Heart left ventricle (tissue), 16 donors: ENCODE data around the gene CACNA1S. TPM values are rescaled to one million over a fixed set of nuclear protein-coding genes. Genes with fewer than 3 reads are reported as not detected.
A peak's percentile ranks its signal among the peaks of the same experiment; 100 is the strongest.

Experiments used
- ATAC-seq, 4 donors: fragments of 200-7000 bp; cut with Tn5 transposase; one replicate each; pipeline ENCODE4 v1.9.1; 2020 to 2022; ENCODE audit warnings: moderate library complexity in 4 of 4, mild to moderate bottlenecking in 3 of 4, moderate number of reproducible peaks in 1 of 4
- DNase-seq, 5 donors: peaks; one replicate each; pipeline ENCODE4 v3.0.0-alpha.2; 2020
- H3K27ac ChIP-seq, 12 donors: fragments of 200-600 bp; sonication (generic) in 4 of 12; one replicate each; pipeline versions ENCODE4 v1.5.0 to v1.8.0; 2016 to 2022; ENCODE audit warnings: mild to moderate bottlenecking in 2 of 12
- H3K27me3 ChIP-seq, 9 donors: fragments of 200-600 bp; sonication (generic) in 2 of 9; one replicate each; pipeline versions ENCODE4 v1.5.1 to v1.8.0; 2016 to 2022; ENCODE audit warnings: mild to moderate bottlenecking in 3 of 9
- H3K36me3 ChIP-seq, 9 donors: fragments of 200-600 bp; sonication (generic) in 2 of 9; one replicate each; pipeline versions ENCODE4 v1.5.0 to v1.8.0; 2018 to 2022; ENCODE audit warnings: mild to moderate bottlenecking in 2 of 9
- H3K4me1 ChIP-seq, 12 donors: fragments of 200-600 bp; sonication (generic) in 4 of 12; one replicate each; pipeline versions ENCODE4 v1.5.0 to v1.8.0; 2016 to 2022; ENCODE audit warnings: mild to moderate bottlenecking in 3 of 12
- H3K4me3 ChIP-seq, 12 donors: fragments of 200-600 bp; sonication (generic) in 4 of 12; one replicate each; pipeline versions ENCODE4 v1.5.0 to v1.8.0; 2017 to 2022; ENCODE audit warnings: mild to moderate bottlenecking in 9 of 12, moderate library complexity in 4 of 12
- H3K9me3 ChIP-seq, 12 donors: fragments of 200-600 bp; sonication (generic) in 4 of 12; one replicate each; pipeline versions ENCODE4 v1.5.0 to v1.8.0; 2016 to 2022; ENCODE audit warnings: mild to moderate bottlenecking in 1 of 12
- CTCF ChIP-seq, 12 donors: fragments of 200-600 bp; sonication (generic) in 4 of 12; IDR thresholded peaks; one replicate each; pipeline versions ENCODE4 v1.5.0 to v1.8.0; 2018 to 2022; ENCODE audit warnings: antibody characterized with exemption in 12 of 12, mild to moderate bottlenecking in 5 of 12
- POLR2A ChIP-seq, 2 donors: fragments of 450-650 bp; IDR thresholded peaks; one replicate each; pipeline ENCODE4 v1.6.1; 2017; ENCODE audit warnings: antibody characterized with exemption in 2 of 2, mild to moderate bottlenecking in 2 of 2, moderate library complexity in 2 of 2
- WGBS, 4 donors: extraction: QIAGEN DNeasy Blood & Tissue Kit in 2 of 4; methylation state at CpG; one replicate each; pipeline versions ENCODE4 v1.1.5 to v1.1.7; 2013 to 2018; 5-methylcytosine and 5-hydroxymethylcytosine counted together
- intact Hi-C, 10 donors: fragments of 100-400 bp; cut with DNase I; formaldehyde crosslinking; loops; one replicate each; pipeline versions ENCODE4 v1.11.1 to v1.14.2; 2022
- polyA plus RNA-seq, 2 donors: library from polyadenylated mRNA; stranded (reverse); fragments of 200-250 nt; gene quantifications; one replicate each; pipeline ENCODE4 v1.2.3, GENCODE V29; 2013
- total RNA-seq, 9 donors: library from RNA; depleted of rRNA in 2 of 9; stranded (reverse); fragments of >200 nt in 2 of 9; fragmentation: NEBNext Ultra II Directional in 3 of 9; extraction: Animal tissue kit (Norgen Biotek cat#: 25700) in 3 of 9; gene quantifications; one replicate each; pipeline versions ENCODE4 v1.1.0 to v1.2.4, GENCODE V29; 2016 to 2023
- donor health status: ischemic (EF 13 %, LVEDD 7.1; RV severe dilation, severe dysfunction).
- donor health status: healthy with polysubstance abuse.
- donor health status: DM: no; HTN: yes; CAD: no.
- donor health status: DM: no; HTN: no; CAD: no.
- donor health status: ischemic (EF 25% LVEDD 6.9; RV normal size, moderate dysfunction).
- donor health status: ischemic (EF 25% LVEDD 5.7; RV mildly dilated, moderate dysfunction).
- donor health status: healthy.
- donor health status: DM: yes; HTN: yes; CAD: no.
- donor health status: ischemic (EF 35%, LVEDD 5.7; RV mildly dilated, moderate dysfunction).
- donor health status: nonischemic (EF 11% LVEDD 7.7; RV severe dilation, severe dysfunction).
- donor health status: DM: yes; HTN: yes; CAD: no.
- donor health status: PGD.
- donor health status: ischemic (EF 29% LVEDD 5.4; RV normal size, mild dysfunction).
- donor health status: nonischemic (EF 23%, LVEDD 6.1; RV moderate dilation, normal function).

CACNA1S gene
- total and polyA plus RNA-seq, 11 donors = not detected

GRCh38 chr1:201139756-201140155 lies 27.5 kb upstream of the CACNA1S start:
- intact Hi-C loops = no loop called here
- ATAC-seq = no peak
- Histone ChIP-seq H3K27ac (no peak overlapping the region), H3K27me3 (no peaks in the 10 kb centered on the region), H3K36me3 (peaks cover 0 to 84% (median 59%) of the 10 kb centered on the region in 9 donors), H3K9me3 (no peaks in the 10 kb centered on the region), H3K4me3 (no peak overlapping the region), H3K4me1 (peaks cover 0 to 32% (median 0%) of the 10 kb centered on the region in 12 donors)
- no peak for TF ChIP-seq POLR2A (IDR thresholded peaks at IDR 0.05)
- no peak for TF ChIP-seq CTCF (IDR thresholded peaks at IDR 0.05)
- WGBS, 4 donors = 89 to 97% (median 96%) methylated on average over 9 of the region's 9 CpGs
- no peak for DNase-seq

GRCh38 chr1:201139306-201139705 lies 27.1 kb upstream of the CACNA1S start:
- Histone ChIP-seq H3K9me3 (no peaks in the 10 kb centered on the region), H3K27ac (no peak overlapping the region), H3K4me1 (peaks cover 0 to 32% (median 0%) of the 10 kb centered on the region in 12 donors), H3K27me3 (no peaks in the 10 kb centered on the region), H3K4me3 (no peak overlapping the region), H3K36me3 (peaks cover 0 to 83% (median 59%) of the 10 kb centered on the region in 9 donors)
- ATAC-seq (no peak), DNase-seq (no peak)
- WGBS, 4 donors = 89 to 99% (median 98%) methylated on average over 5 of the region's 5 CpGs
- TF ChIP-seq CTCF (IDR thresholded peaks at IDR 0.05) (no peak), POLR2A (IDR thresholded peaks at IDR 0.05) (no peak)
- intact Hi-C loops = no loop called here

- no peaks in the 10 kb centered on the region for H3K9me3 ChIP-seq
- ATAC-seq (no peak), DNase-seq (no peak)
- WGBS, 4 donors = 72 to 84% (median 80%) methylated on average over 6 of the region's 6 CpGs
- no peak overlapping the region for H3K4me3 ChIP-seq
- H3K27ac ChIP-seq = peak overlapping the region in 1 of 12 donors; percentile 75
- intact Hi-C loops = no loop called here
- peaks cover 0 to 32% (median 0%) of the 10 kb centered on the region in 12 donors for H3K4me1 ChIP-seq
- H3K27me3 ChIP-seq = no peaks in the 10 kb centered on the region
- H3K36me3 ChIP-seq = peaks cover 0 to 79% (median 53%) of the 10 kb centered on the region in 9 donors
- TF ChIP-seq CTCF (IDR thresholded peaks at IDR 0.05) (no peak), POLR2A (IDR thresholded peaks at IDR 0.05) (no peak)
These were observed 26.1 kb upstream of the CACNA1S start for GRCh38 chr1:201138311-201138840.

DNA sequence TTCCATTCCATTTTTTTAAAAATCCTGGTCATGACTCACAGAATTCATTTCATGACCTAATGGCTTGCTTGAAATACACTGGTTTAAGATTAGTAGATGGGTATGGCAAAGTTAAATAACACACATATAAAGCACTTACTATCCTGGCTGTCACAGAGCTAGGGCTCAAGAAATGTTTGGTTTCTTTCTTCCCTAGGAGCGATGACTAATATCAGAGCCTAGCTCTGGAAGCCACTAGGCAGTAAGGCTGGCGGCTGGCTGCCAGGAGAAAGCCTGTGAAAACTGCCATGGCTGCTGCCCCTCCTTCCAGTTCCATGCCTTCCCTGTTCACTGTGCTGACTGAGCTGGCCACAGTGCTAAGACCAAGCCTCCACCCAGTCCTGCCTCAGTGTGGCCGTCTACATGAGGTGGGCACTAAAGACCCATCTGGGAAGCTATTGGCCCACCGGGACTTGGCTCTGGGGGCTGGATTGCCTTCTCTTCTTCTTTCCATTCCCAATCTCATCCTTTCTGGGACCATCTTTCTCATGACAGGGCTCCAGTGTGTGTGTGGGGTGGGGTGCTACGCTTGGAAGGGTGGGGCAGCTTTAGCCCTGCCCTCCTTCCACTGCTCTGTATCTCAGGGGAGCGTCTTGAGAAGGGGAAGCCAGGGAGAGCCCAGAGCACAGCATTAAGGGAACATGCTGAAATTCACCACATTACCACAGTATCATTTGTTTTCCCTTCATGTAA lies 25.5 kb upstream of the CACNA1S start:
- H3K27ac ChIP-seq = peak overlapping the region in 3 of 12 donors; percentile 26 to 75 (median 29)
- peak in 3 of 5 donors; percentile 42 to 61 (median 54) for DNase-seq
- H3K4me1 ChIP-seq = peaks cover 0 to 29% (median 0%) of the 10 kb centered on the region in 12 donors
- peak; percentile 55 to 74 (median 66) for ATAC-seq
- H3K4me3 ChIP-seq = no peak overlapping the region
- H3K36me3 ChIP-seq = peaks cover 0 to 72% (median 46%) of the 10 kb centered on the region in 9 donors
- WGBS, 4 donors = 78 to 89% (median 86%) methylated on average over 6 of the region's 6 CpGs
- no peaks in the 10 kb centered on the region for H3K27me3 ChIP-seq
- TF ChIP-seq POLR2A (IDR thresholded peaks at IDR 0.05) (no peak), CTCF (IDR thresholded peaks at IDR 0.05) (no peak)
- H3K9me3 ChIP-seq = no peaks in the 10 kb centered on the region
- intact Hi-C loops = no loop called here
